Fibroblast of skin of back (primary cell): ENCODE measurements around the gene BHLHE23.
"Not testable (repeated sequence)": the region's sequence is repeated elsewhere in the genome, so short reads cannot be mapped to it uniquely, and the experiment has no call there.

Experiments
- DNase-seq: peaks from one replicate; pipeline ENCODE4 v3.0.0-alpha.2; 2013

The BHLHE23 gene

GRCh38 chr20:62971211-62971949, 35.4 kb downstream of the BHLHE23 start:
- no peak for DNase-seq

- DNase-seq: no peak
Observed at GRCh38 chr20:62970307-62971210, 36.2 kb downstream of the BHLHE23 start.

- DNase-seq: no peak
Observed at GRCh38 chr20:62969939-62970306, 36.8 kb downstream of the BHLHE23 start.

- no peak for DNase-seq
Observed at GRCh38 chr20:62969179-62969760, 37.5 kb downstream of the BHLHE23 start.

GRCh38 chr20:62968378-62969178, 38.2 kb downstream of the BHLHE23 start:
- no peak for DNase-seq

- no peak for DNase-seq
Observed at GRCh38 chr20:62967628-62968351, 39.0 kb downstream of the BHLHE23 start.

GRCh38 chr20:62967149-62967501, 39.6 kb downstream of the BHLHE23 start:
- no peak for DNase-seq

- no peak for DNase-seq
Observed at GRCh38 chr20:62966212-62967148, 40.3 kb downstream of the BHLHE23 start.

- DNase-seq: no peak
Observed at GRCh38 chr20:62965363-62965771, 41.4 kb downstream of the BHLHE23 start.

- DNase-seq: no peak
Observed at GRCh38 chr20:62964700-62965099, 42.1 kb downstream of the BHLHE23 start.

- DNase-seq: no peak
Observed at GRCh38 chr20:62963614-62964397, 43.0 kb downstream of the BHLHE23 start.

GRCh38 chr20:62962891-62963613, 43.7 kb downstream of the BHLHE23 start:
- no peak for DNase-seq

- no peak for DNase-seq
Observed at GRCh38 chr20:62962221-62962879, 44.4 kb downstream of the BHLHE23 start.

GRCh38 chr20:62961799-62962198, 45.0 kb downstream of the BHLHE23 start:
- no peak for DNase-seq

- no peak for DNase-seq
Observed at GRCh38 chr20:62961310-62961783, 45.4 kb downstream of the BHLHE23 start.

- not testable (repeated sequence) for DNase-seq
Observed at GRCh38 chr20:62960446-62961309, 46.1 kb downstream of the BHLHE23 start.

GRCh38 chr20:62959998-62960436, 46.7 kb downstream of the BHLHE23 start:
- DNase-seq: no peak
